B cell (primary cell): Measurements from ENCODE around the gene ZNF804A. TPM values are rescaled to one million over a fixed set of nuclear protein-coding genes. Genes with fewer than 3 reads are reported as not detected.

Experiments used
- ATAC-seq: fragments of 200-7000 bp; cut with Tn5 transposase; one replicate; pipeline ENCODE4 v1.10.0; 2021; ENCODE audit warnings: low read depth, mild to moderate bottlenecking, moderate number of reproducible peaks, moderate library complexity
- CTCF ChIA-PET: fragments of 350-600 bp; sonication (Branson Sonifier 250); formaldehyde crosslinking; loops from one replicate; lab custom pipeline; 2021; ENCODE audit warnings: antibody characterized with exemption, inconsistent platforms; lab: Charles Lee
- POLR2A ChIA-PET: fragments of 350-600 bp; sonication (Branson Sonifier 250); formaldehyde crosslinking; loops from one replicate; lab custom pipeline; 2021; ENCODE audit warnings: antibody characterized with exemption; lab: Charles Lee
- DNase-seq: peaks from one replicate; pipeline ENCODE4 v3.0.0; 2013
- H2AFZ ChIP-seq: 2 replicates; pipeline ENCODE4 v1.6.1; 2012; ENCODE audit warnings: mild to moderate bottlenecking, low read depth, low read length; ENCODE audit not compliant: insufficient read depth, poor library complexity, severe bottlenecking
- H3K27ac ChIP-seq, 2 donors: 1 replicate in 1 of 2; 2 replicates in 1 of 2; pipeline ENCODE4 v1.5.1; 2012 to 2013; ENCODE audit warnings: low read length in 2 of 2, mild to moderate bottlenecking in 2 of 2, moderate library complexity in 1 of 2
- H3K27me3 ChIP-seq, 4 experiments: fragments of 200-600 bp in 1 of 4; sonication (generic) in 1 of 4; replicated peaks in 1 of 4; 1 replicate in 2 of 4; 2 replicates in 2 of 4; pipeline versions ENCODE4 v1.6.1 to v1.7.0; 2013 to 2016; ENCODE audit warnings: low read length in 3 of 4, mild to moderate bottlenecking in 2 of 4, mixed read lengths in 1 of 4, moderate library complexity in 1 of 4; ENCODE audit not compliant: insufficient read depth in 4 of 4, control insufficient read depth in 3 of 4; ENCODE audit errors: control extremely low read depth in 1 of 4
- H3K36me3 ChIP-seq, 2 experiments: replicated peaks in 1 of 2; 1 replicate in 1 of 2; 2 replicates in 1 of 2; pipeline versions ENCODE4 v1.6.1 to v1.7.1; 2013; ENCODE audit warnings: low read length in 1 of 2; ENCODE audit not compliant: insufficient read depth in 2 of 2, control insufficient read depth in 1 of 2; ENCODE audit errors: control extremely low read depth in 1 of 2, extremely low read depth in 1 of 2
- H3K4me1 ChIP-seq, 2 donors: fragments of 200-600 bp in 1 of 2; sonication (generic) in 1 of 2; 1 replicate in 1 of 2; 2 replicates in 1 of 2; pipeline versions ENCODE4 v1.5.1 to v1.6.1; 2013 to 2017; ENCODE audit warnings: low read length in 2 of 2; ENCODE audit not compliant: control insufficient read depth in 2 of 2, insufficient read depth in 2 of 2
- H3K4me2 ChIP-seq: replicated peaks from 2 replicates; pipeline ENCODE3; 2012; ENCODE audit warnings: mild to moderate bottlenecking, low read depth, low read length; ENCODE audit not compliant: poor library complexity, severe bottlenecking
- H3K4me3 ChIP-seq, 5 experiments: fragments of 200-600 bp in 1 of 5; sonication (generic) in 1 of 5; 1 replicate in 3 of 5; 2 replicates in 2 of 5; pipeline versions ENCODE4 v1.5.1 to v1.7.0; 2011 to 2016; ENCODE audit warnings: low read length in 4 of 5, mild to moderate bottlenecking in 4 of 5, low read depth in 2 of 5, control low read depth in 1 of 5, moderate library complexity in 1 of 5; ENCODE audit not compliant: insufficient read depth in 1 of 5; ENCODE audit errors: control extremely low read depth in 1 of 5, extremely low read depth in 1 of 5
- H3K79me2 ChIP-seq: fragments of 200-600 bp; sonication (generic); one replicate; pipeline ENCODE4 v1.6.0; 2016; ENCODE audit warnings: low read length; ENCODE audit not compliant: control insufficient read depth, insufficient read depth
- H3K9ac ChIP-seq: fragments of 200-600 bp; sonication (generic); 2 replicates; pipeline ENCODE4 v1.6.1; 2017; ENCODE audit warnings: mild to moderate bottlenecking, low read length, moderate library complexity
- H3K9me3 ChIP-seq, 3 donors: one replicate each; pipeline versions ENCODE4 v1.6.1 to v1.7.1; 2013; ENCODE audit warnings: low read length in 2 of 3; ENCODE audit not compliant: control insufficient read depth in 2 of 3, insufficient read depth in 1 of 3; ENCODE audit errors: control extremely low read depth in 1 of 3
- H4K20me1 ChIP-seq: 2 replicates; pipeline ENCODE4 v1.6.0; 2012; ENCODE audit warnings: mild to moderate bottlenecking, low read length; ENCODE audit not compliant: insufficient read depth, control insufficient read depth, poor library complexity, severe bottlenecking
- H3K27ac Mint-ChIP-seq: one replicate; pipeline ENCODE4 v1.8.0; 2021; ENCODE audit warnings: mixed read lengths
- H3K27me3 Mint-ChIP-seq: one replicate; pipeline ENCODE4 v1.8.0; 2021; ENCODE audit warnings: mixed read lengths
- H3K4me1 Mint-ChIP-seq: one replicate; pipeline ENCODE4 v1.8.0; 2021; ENCODE audit warnings: mixed read lengths
- H3K4me3 Mint-ChIP-seq: one replicate; pipeline ENCODE4 v1.8.0; 2021; ENCODE audit warnings: mixed read lengths
- H3K9me3 Mint-ChIP-seq: one replicate; pipeline ENCODE4 v1.8.0; 2022; ENCODE audit warnings: mixed read lengths; ENCODE audit not compliant: insufficient read depth
- EZH2 ChIP-seq: IDR thresholded peaks from 2 replicates; pipeline ENCODE4 v1.6.1; 2012; ENCODE audit warnings: borderline replicate concordance, low read depth, mild to moderate bottlenecking, moderate library complexity, low read length; ENCODE audit not compliant: insufficient read depth, poor library complexity, severe bottlenecking
- WGBS: methylation state at CpG from one replicate; pipeline ENCODE4 v1.1.5; 2013; ENCODE audit warnings: missing lambda C conversion rate; ENCODE audit not compliant: insufficient coverage; 5-methylcytosine and 5-hydroxymethylcytosine counted together
- intact Hi-C: fragments of 100-400 bp; cut with micrococcal nuclease; formaldehyde crosslinking; loops from one replicate; pipeline ENCODE4 v1.10.0; 2022
- polyA plus RNA-seq: library from polyadenylated mRNA; depleted of rRNA; stranded (reverse); fragments of >200 nt; gene quantifications from 2 replicates; pipeline ENCODE4 v1.2.3, GENCODE V29; 2012
- total RNA-seq, 2 donors: library from RNA; stranded (reverse); fragments of 120-200 nt in 1 of 2; gene quantifications; 1 replicate in 1 of 2; 2 replicates in 1 of 2; pipeline versions ENCODE4 v1.2.3 to v1.2.4, GENCODE V29; 2013 to 2022
- TF ChIP-seq, protein P1 (sequence below): fragments of 200-600 bp; IDR thresholded peaks from one replicate; pipeline ENCODE4 v1.8.0; 2022; ENCODE audit warnings: antibody characterized with exemption, mild to moderate bottlenecking

The ZNF804A gene
- total and polyA plus RNA-seq, 2 donors (not counting 1 experiment from before 2014, with no cell fraction given) = 1.2 to 2.4 TPM

DNA sequence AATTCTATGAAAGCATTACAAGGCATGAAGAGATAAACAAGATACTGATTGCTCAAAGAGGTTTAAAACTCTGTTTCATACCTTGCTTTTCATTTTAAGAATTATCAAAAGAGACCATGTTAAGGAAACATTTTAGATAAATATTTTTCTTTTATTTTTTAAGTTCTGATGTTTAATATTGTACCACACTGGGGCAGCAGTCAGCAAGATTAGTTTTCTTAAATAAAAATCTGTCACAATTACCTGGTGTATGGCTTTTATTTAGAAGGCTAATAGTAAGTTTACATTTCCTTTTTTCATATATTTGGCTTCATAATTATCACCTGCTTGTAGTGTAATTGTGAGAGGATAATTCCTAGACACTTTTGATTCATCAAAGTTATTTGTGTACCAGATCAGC is 46.4 kb downstream of the ZNF804A start:
- no peak overlapping the region for H3K27ac Mint-ChIP-seq
- ChIA-PET CTCF (no interaction called here), POLR2A (no interaction called here)
- no peak overlapping the region for H2AFZ ChIP-seq
- TF ChIP-seq, protein P1, sequence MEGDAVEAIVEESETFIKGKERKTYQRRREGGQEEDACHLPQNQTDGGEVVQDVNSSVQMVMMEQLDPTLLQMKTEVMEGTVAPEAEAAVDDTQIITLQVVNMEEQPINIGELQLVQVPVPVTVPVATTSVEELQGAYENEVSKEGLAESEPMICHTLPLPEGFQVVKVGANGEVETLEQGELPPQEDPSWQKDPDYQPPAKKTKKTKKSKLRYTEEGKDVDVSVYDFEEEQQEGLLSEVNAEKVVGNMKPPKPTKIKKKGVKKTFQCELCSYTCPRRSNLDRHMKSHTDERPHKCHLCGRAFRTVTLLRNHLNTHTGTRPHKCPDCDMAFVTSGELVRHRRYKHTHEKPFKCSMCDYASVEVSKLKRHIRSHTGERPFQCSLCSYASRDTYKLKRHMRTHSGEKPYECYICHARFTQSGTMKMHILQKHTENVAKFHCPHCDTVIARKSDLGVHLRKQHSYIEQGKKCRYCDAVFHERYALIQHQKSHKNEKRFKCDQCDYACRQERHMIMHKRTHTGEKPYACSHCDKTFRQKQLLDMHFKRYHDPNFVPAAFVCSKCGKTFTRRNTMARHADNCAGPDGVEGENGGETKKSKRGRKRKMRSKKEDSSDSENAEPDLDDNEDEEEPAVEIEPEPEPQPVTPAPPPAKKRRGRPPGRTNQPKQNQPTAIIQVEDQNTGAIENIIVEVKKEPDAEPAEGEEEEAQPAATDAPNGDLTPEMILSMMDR = no peak
- TF ChIP-seq EZH2 = no peak
- DNase-seq (no peak), ATAC-seq (no peak)
- no peak overlapping the region for H3K4me2 ChIP-seq
- H3K9me3 ChIP-seq = peaks cover 0 to 3% (median 0%) of the 10 kb centered on the region in 3 donors
- H3K27me3 Mint-ChIP-seq = no peaks in the 10 kb centered on the region
- H3K4me3 ChIP-seq = no peak overlapping the region
- no peak overlapping the region for H3K9ac ChIP-seq
- no peaks in the 10 kb centered on the region for H3K36me3 ChIP-seq
- no peak overlapping the region for H3K27ac ChIP-seq
- intact Hi-C loops = no loop called here
- H4K20me1 ChIP-seq = no peaks in the 10 kb centered on the region
- no peaks in the 10 kb centered on the region for H3K79me2 ChIP-seq
- H3K4me3 Mint-ChIP-seq = no peak overlapping the region
- H3K4me1 ChIP-seq = peaks cover 4 to 9% of the 10 kb centered on the region in 2 donors
- no peaks in the 10 kb centered on the region for H3K27me3 ChIP-seq
- H3K4me1 Mint-ChIP-seq = peaks cover 9% of the 10 kb centered on the region
- H3K9me3 Mint-ChIP-seq = no peaks in the 10 kb centered on the region

DNA sequence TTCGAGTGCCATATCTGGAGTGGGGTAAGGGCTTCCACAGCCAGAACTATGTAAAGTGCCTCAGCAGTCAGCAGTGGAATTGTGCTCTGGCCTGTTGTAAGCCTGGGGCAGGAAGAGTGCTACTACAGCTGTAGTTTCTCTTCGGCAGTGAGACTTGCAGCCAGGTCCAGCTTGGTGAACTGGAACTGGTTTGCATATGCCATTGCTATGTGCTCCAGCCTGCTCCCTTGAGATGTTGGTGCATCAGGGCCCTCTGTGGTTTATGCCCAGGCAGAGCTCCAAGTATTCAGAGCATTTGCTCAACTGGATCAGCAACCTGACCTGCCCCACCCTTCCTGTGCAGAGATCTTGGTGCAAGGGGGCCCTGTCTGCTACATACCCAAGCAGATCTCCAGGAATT is 47.8 kb downstream of the ZNF804A start:
- Histone ChIP-seq H4K20me1 (no peaks in the 10 kb centered on the region), H3K9ac (no peak overlapping the region), H3K36me3 (no peaks in the 10 kb centered on the region), H2AFZ (no peak overlapping the region), H3K4me3 (no peak overlapping the region), H3K4me1 (peaks cover 4 to 9% of the 10 kb centered on the region in 2 donors), H3K27me3 (no peaks in the 10 kb centered on the region), H3K79me2 (no peaks in the 10 kb centered on the region), H3K27ac (no peak overlapping the region), H3K9me3 (peaks cover 0 to 3% (median 0%) of the 10 kb centered on the region in 3 donors), H3K4me2 (peak overlapping the region; percentile 13)
- DNase-seq (peak; percentile 18), ATAC-seq (peak; percentile 80)
- ChIA-PET POLR2A (no interaction called here), CTCF (interaction anchor here (1.4 kb wide), 1 partner anchor 10 kb away, joined by 3 read pairs; no protein-coding TSS in a partner anchor)
- 36% methylated on average over 2 of the region's 2 CpGs for WGBS
- Mint-ChIP-seq H3K27me3 (no peaks in the 10 kb centered on the region), H3K9me3 (no peaks in the 10 kb centered on the region), H3K27ac (no peak overlapping the region), H3K4me1 (peaks cover 9% of the 10 kb centered on the region), H3K4me3 (peak overlapping the region; percentile 29)
- intact Hi-C loops = no loop called here
- TF ChIP-seq, protein P1 = no peak
- TF ChIP-seq EZH2 = no peak
